Neural cell (in vitro differentiated cells): ENCODE measurements around the gene DNAH3. TPM values are rescaled to one million over a fixed set of nuclear protein-coding genes. Genes with fewer than 3 reads are reported as not detected.
A peak's percentile ranks its signal among the peaks of the same experiment; 100 is the strongest.

ENCODE experiments used
- H2AFZ ChIP-seq: fragments of 200-600, 300-800 bp; sonication (generic), shearing (Covaris generic); 2 replicates; pipeline ENCODE4 v1.6.0; 2014; ENCODE audit warnings: low read depth, mild to moderate bottlenecking, antibody characterized with exemption, low read length, moderate library complexity
- H3F3A ChIP-seq: fragments of 200-600 bp; shearing (Covaris generic); 2 replicates; pipeline ENCODE4 v1.6.1; 2016; ENCODE audit warnings: mild to moderate bottlenecking, moderate library complexity, mixed read lengths, antibody characterized with exemption, low read length; ENCODE audit not compliant: insufficient read depth, poor library complexity, severe bottlenecking
- H3K27ac ChIP-seq: fragments of 200-600, 300-800 bp; sonication (generic), shearing (Covaris generic); 2 replicates; pipeline ENCODE4 v1.5.1; 2014; ENCODE audit warnings: mild to moderate bottlenecking, low read length, moderate library complexity
- H3K27me3 ChIP-seq: fragments of 300-800, 200-600 bp; sonication (generic), shearing (Covaris generic); 2 replicates; pipeline ENCODE4 v1.6.0; 2014; ENCODE audit warnings: mild to moderate bottlenecking, low read depth, low read length, moderate library complexity; ENCODE audit not compliant: insufficient read depth
- H3K36me3 ChIP-seq: fragments of 300-800, 200-600 bp; sonication (generic), shearing (Covaris generic); 2 replicates; pipeline ENCODE4 v1.5.1; 2014; ENCODE audit warnings: mild to moderate bottlenecking, antibody characterized with exemption, low read length, moderate library complexity; ENCODE audit not compliant: insufficient read depth
- H3K4me2 ChIP-seq: fragments of 300-800, 200-600 bp; sonication (generic), shearing (Covaris generic); 2 replicates; pipeline ENCODE4 v1.6.0; 2014; ENCODE audit warnings: mild to moderate bottlenecking, low read length
- H3K4me3 ChIP-seq: fragments of 300-800, 200-600 bp; sonication (generic), shearing (Covaris generic); 2 replicates; pipeline ENCODE4 v1.5.1; 2014; ENCODE audit warnings: mild to moderate bottlenecking, low read length, moderate library complexity
- H3K79me2 ChIP-seq: fragments of 200-600 bp; shearing (Covaris generic); replicated peaks from 2 replicates; pipeline ENCODE4 v1.6.0; 2014; ENCODE audit warnings: mild to moderate bottlenecking, low read length, moderate library complexity; ENCODE audit not compliant: insufficient read depth
- H3K9ac ChIP-seq: fragments of 300-800, 200-600 bp; sonication (generic), shearing (Covaris generic); 2 replicates; pipeline ENCODE4 v1.6.1; 2016; ENCODE audit warnings: mild to moderate bottlenecking, low read length, mixed read lengths
- H3K9me2 ChIP-seq: fragments of 200-600 bp; shearing (Covaris generic); 2 replicates; pipeline ENCODE4 v1.6.1; 2016; ENCODE audit warnings: mild to moderate bottlenecking, low read length, mixed read lengths; ENCODE audit not compliant: insufficient read depth
- H3K9me3 ChIP-seq: fragments of 200-600, 300-800 bp; sonication (generic), shearing (Covaris generic); 2 replicates; pipeline ENCODE4 v1.6.1; 2016; ENCODE audit warnings: mild to moderate bottlenecking, mixed run types, low read length, moderate library complexity, mixed read lengths
- H4K20me1 ChIP-seq: fragments of 200-600 bp; shearing (Covaris generic); 2 replicates; pipeline ENCODE4 v1.6.1; 2016; ENCODE audit warnings: mild to moderate bottlenecking, mixed run types; ENCODE audit not compliant: insufficient read depth
- EP300 ChIP-seq: fragments of 450-650 bp; conservative IDR thresholded peaks from 2 replicates; pipeline ENCODE4 v1.6.1; 2014; ENCODE audit warnings: antibody characterized with exemption, mild to moderate bottlenecking, moderate library complexity; ENCODE audit not compliant: poor library complexity, severe bottlenecking
- EZH2 ChIP-seq: fragments of 200-600, 300-800 bp; shearing (Covaris generic), sonication (generic); IDR thresholded peaks from 2 replicates; pipeline ENCODE4 v1.6.1; 2014; ENCODE audit warnings: antibody characterized with exemption, low read length, borderline replicate concordance, mild to moderate bottlenecking; ENCODE audit not compliant: insufficient read depth, poor library complexity, severe bottlenecking
- MXI1 ChIP-seq: fragments of 450-650 bp; conservative IDR thresholded peaks from 2 replicates; pipeline ENCODE4 v1.6.1; 2014; ENCODE audit warnings: antibody characterized with exemption, mild to moderate bottlenecking; ENCODE audit not compliant: poor library complexity, severe bottlenecking
- POLR2AphosphoS5 ChIP-seq: IDR thresholded peaks from 2 replicates; pipeline ENCODE4 v1.6.1; 2012
- RAD21 ChIP-seq: fragments of 450-650 bp; conservative IDR thresholded peaks from 2 replicates; pipeline ENCODE4 v1.6.1; 2014; ENCODE audit warnings: antibody characterized with exemption, mild to moderate bottlenecking, moderate library complexity
- SMC3 ChIP-seq: fragments of 450-650 bp; conservative IDR thresholded peaks from 2 replicates; pipeline ENCODE4 v1.6.1; 2014; ENCODE audit warnings: antibody characterized with exemption, mild to moderate bottlenecking, moderate library complexity; ENCODE audit not compliant: poor library complexity
- TAF1 ChIP-seq: IDR thresholded peaks from 2 replicates; pipeline ENCODE4 v1.6.1; 2012; ENCODE audit warnings: low read depth
- polyA plus RNA-seq: library from polyadenylated mRNA; depleted of rRNA; stranded (reverse); fragments of >200 nt; gene quantifications from 2 replicates; pipeline ENCODE4 v1.2.3, GENCODE V29; 2014
- TF ChIP-seq, protein P1 (sequence below): IDR thresholded peaks from 2 replicates; pipeline ENCODE4 v1.6.1; 2012; ENCODE audit warnings: borderline replicate concordance
- TF ChIP-seq, protein P2 (sequence below): fragments of 450-650 bp; IDR thresholded peaks from 2 replicates; pipeline ENCODE4 v1.5.1; 2014; ENCODE audit warnings: antibody characterized with exemption, mild to moderate bottlenecking, moderate library complexity; ENCODE audit not compliant: poor library complexity, severe bottlenecking

Gene DNAH3
- polyA plus RNA-seq, 1 donor from 2014 or later = 0.06 TPM

DNA sequence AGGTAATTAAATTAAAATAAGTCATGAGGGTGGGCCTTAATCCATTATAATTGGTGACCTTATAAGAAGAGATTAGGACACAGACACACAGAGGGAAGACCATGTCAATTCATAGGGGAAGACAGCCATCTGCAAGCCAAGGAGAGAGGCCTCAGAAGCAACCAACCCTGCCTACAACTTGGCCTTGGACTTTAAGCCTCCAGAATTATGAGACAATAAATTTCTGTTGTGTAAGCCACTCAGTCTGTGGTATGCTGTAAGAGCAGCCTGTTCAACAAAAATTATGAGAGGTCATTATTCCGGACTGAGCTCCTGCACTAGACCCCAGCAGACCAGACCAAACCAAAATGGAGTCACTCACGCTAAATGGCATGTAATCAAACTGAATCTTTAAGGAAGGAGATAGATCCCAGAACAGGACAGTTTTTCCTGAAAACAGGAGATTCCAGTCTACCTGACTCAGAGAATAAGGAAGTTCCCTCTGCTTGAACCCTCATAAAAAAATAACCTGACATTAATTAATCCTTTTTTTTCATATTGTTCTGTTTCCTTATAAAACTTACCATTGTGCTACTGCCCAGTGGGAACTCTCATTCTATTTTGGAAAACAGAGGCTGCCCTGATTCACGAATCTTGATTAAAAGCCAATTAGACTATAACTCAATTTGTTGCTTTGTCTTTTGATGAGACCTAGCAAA, 74.3 kb downstream of the DNAH3 start:
- H3K9ac ChIP-seq = no peak overlapping the region
- no peak overlapping the region for H3K4me3 ChIP-seq
- no peaks in the 10 kb centered on the region for H3K36me3 ChIP-seq
- H2AFZ ChIP-seq = no peak overlapping the region
- no peaks in the 10 kb centered on the region for H3F3A ChIP-seq
- H4K20me1 ChIP-seq = no peaks in the 10 kb centered on the region
- TF ChIP-seq, protein P1, sequence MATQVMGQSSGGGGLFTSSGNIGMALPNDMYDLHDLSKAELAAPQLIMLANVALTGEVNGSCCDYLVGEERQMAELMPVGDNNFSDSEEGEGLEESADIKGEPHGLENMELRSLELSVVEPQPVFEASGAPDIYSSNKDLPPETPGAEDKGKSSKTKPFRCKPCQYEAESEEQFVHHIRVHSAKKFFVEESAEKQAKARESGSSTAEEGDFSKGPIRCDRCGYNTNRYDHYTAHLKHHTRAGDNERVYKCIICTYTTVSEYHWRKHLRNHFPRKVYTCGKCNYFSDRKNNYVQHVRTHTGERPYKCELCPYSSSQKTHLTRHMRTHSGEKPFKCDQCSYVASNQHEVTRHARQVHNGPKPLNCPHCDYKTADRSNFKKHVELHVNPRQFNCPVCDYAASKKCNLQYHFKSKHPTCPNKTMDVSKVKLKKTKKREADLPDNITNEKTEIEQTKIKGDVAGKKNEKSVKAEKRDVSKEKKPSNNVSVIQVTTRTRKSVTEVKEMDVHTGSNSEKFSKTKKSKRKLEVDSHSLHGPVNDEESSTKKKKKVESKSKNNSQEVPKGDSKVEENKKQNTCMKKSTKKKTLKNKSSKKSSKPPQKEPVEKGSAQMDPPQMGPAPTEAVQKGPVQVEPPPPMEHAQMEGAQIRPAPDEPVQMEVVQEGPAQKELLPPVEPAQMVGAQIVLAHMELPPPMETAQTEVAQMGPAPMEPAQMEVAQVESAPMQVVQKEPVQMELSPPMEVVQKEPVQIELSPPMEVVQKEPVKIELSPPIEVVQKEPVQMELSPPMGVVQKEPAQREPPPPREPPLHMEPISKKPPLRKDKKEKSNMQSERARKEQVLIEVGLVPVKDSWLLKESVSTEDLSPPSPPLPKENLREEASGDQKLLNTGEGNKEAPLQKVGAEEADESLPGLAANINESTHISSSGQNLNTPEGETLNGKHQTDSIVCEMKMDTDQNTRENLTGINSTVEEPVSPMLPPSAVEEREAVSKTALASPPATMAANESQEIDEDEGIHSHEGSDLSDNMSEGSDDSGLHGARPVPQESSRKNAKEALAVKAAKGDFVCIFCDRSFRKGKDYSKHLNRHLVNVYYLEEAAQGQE = no peak
- no peak for TF ChIP-seq TAF1
- no peak for TF ChIP-seq MXI1
- no peak for TF ChIP-seq EZH2
- TF ChIP-seq RAD21 = no peak
- TF ChIP-seq, protein P2, sequence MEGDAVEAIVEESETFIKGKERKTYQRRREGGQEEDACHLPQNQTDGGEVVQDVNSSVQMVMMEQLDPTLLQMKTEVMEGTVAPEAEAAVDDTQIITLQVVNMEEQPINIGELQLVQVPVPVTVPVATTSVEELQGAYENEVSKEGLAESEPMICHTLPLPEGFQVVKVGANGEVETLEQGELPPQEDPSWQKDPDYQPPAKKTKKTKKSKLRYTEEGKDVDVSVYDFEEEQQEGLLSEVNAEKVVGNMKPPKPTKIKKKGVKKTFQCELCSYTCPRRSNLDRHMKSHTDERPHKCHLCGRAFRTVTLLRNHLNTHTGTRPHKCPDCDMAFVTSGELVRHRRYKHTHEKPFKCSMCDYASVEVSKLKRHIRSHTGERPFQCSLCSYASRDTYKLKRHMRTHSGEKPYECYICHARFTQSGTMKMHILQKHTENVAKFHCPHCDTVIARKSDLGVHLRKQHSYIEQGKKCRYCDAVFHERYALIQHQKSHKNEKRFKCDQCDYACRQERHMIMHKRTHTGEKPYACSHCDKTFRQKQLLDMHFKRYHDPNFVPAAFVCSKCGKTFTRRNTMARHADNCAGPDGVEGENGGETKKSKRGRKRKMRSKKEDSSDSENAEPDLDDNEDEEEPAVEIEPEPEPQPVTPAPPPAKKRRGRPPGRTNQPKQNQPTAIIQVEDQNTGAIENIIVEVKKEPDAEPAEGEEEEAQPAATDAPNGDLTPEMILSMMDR = no peak
- TF ChIP-seq SMC3 = no peak
- no peak for TF ChIP-seq POLR2AphosphoS5
- no peak for TF ChIP-seq EP300
- H3K9me3 ChIP-seq = no peaks in the 10 kb centered on the region
- no peaks in the 10 kb centered on the region for H3K27me3 ChIP-seq
- no peaks in the 10 kb centered on the region for H3K79me2 ChIP-seq
- H3K27ac ChIP-seq = no peak overlapping the region
- no peaks in the 10 kb centered on the region for H3K9me2 ChIP-seq
- no peak overlapping the region for H3K4me2 ChIP-seq

DNA sequence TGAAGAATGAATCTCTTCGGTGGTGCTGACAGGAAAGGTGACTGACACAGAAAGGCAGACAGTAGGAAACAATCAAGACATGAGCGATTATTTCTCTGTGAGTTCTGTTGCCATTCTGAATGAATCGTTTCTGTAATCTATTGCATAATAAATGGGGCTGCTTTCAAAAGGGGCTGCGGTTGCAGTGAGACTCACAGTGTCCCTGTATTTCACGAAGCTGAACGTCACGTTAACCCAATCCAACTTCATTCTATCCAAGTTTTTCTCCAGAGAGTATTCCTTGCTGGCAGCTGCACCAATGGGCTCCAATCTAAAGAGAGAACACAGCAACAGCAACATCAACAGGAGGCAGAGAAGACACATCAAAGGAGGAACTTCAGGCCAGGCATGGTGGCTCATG, 75.4 kb downstream of the DNAH3 start:
- Histone ChIP-seq H3K27ac (peak overlapping the region; percentile 70), H3F3A (no peaks in the 10 kb centered on the region), H3K36me3 (no peaks in the 10 kb centered on the region), H4K20me1 (no peaks in the 10 kb centered on the region), H3K4me2 (no peak overlapping the region), H3K9me2 (no peaks in the 10 kb centered on the region), H2AFZ (no peak overlapping the region), H3K4me3 (peak overlapping the region; percentile 33), H3K79me2 (no peaks in the 10 kb centered on the region), H3K9ac (peak overlapping the region; percentile 38), H3K27me3 (no peaks in the 10 kb centered on the region), H3K9me3 (no peaks in the 10 kb centered on the region)
- TF ChIP-seq EP300 (peak; percentile 64), POLR2AphosphoS5 (peak; percentile 49), SMC3 (no peak)
